ENCODE results near the gene TH.

DNA sequence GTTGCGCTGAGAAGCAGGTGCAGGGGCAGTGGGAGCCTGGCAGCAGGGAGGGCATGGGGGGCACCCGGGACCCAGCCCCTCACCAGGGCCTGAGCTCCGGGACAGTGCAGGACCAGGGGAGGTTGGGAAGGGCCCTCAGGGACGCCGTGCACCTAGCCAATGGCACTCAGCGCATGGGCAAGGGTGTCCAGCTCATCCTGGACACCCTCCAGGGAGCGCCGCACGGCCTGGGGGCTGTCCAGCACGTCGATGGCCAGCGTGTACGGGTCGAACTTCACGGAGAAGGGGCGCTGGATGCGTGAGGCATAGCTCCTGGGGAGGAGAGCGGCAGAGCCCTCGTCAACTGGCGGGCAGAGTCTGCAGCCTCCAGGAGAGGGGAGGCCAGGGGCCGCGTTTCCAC is 7.5 kb downstream of the TH start:
- TF ChIP-seq, protein P1, sequence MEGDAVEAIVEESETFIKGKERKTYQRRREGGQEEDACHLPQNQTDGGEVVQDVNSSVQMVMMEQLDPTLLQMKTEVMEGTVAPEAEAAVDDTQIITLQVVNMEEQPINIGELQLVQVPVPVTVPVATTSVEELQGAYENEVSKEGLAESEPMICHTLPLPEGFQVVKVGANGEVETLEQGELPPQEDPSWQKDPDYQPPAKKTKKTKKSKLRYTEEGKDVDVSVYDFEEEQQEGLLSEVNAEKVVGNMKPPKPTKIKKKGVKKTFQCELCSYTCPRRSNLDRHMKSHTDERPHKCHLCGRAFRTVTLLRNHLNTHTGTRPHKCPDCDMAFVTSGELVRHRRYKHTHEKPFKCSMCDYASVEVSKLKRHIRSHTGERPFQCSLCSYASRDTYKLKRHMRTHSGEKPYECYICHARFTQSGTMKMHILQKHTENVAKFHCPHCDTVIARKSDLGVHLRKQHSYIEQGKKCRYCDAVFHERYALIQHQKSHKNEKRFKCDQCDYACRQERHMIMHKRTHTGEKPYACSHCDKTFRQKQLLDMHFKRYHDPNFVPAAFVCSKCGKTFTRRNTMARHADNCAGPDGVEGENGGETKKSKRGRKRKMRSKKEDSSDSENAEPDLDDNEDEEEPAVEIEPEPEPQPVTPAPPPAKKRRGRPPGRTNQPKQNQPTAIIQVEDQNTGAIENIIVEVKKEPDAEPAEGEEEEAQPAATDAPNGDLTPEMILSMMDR (conservative IDR thresholded peaks at IDR 0.05; ENCODE audit: low read depth, low read length) = no peak
- no peak for TF ChIP-seq CHD1 (IDR thresholded peaks at IDR 0.05; ENCODE audit: low read depth, low read length)
- TF ChIP-seq RCOR1 (IDR thresholded peaks at IDR 0.05; ENCODE audit: insufficient replicate concordance, low read length) = no peak
- TF ChIP-seq MAZ (IDR thresholded peaks at IDR 0.05; ENCODE audit: borderline replicate concordance, low read depth, low read length) = no peak
- TF ChIP-seq POLR2A (IDR thresholded peaks at IDR 0.05; ENCODE audit: low read depth, low read length) = no peak
- TF ChIP-seq, protein P2, sequence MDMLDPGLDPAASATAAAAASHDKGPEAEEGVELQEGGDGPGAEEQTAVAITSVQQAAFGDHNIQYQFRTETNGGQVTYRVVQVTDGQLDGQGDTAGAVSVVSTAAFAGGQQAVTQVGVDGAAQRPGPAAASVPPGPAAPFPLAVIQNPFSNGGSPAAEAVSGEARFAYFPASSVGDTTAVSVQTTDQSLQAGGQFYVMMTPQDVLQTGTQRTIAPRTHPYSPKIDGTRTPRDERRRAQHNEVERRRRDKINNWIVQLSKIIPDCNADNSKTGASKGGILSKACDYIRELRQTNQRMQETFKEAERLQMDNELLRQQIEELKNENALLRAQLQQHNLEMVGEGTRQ (IDR thresholded peaks at IDR 0.05; ENCODE audit: low read depth, low read length) = no peak
- TF ChIP-seq, protein P3, sequence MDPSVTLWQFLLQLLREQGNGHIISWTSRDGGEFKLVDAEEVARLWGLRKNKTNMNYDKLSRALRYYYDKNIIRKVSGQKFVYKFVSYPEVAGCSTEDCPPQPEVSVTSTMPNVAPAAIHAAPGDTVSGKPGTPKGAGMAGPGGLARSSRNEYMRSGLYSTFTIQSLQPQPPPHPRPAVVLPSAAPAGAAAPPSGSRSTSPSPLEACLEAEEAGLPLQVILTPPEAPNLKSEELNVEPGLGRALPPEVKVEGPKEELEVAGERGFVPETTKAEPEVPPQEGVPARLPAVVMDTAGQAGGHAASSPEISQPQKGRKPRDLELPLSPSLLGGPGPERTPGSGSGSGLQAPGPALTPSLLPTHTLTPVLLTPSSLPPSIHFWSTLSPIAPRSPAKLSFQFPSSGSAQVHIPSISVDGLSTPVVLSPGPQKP (IDR thresholded peaks at IDR 0.05; ENCODE audit: borderline replicate concordance, low read depth, low read length) = no peak
- no peak for TF ChIP-seq SMC3 (IDR thresholded peaks at IDR 0.05; ENCODE audit: low read depth, low read length)
- TF ChIP-seq BHLHE40 (IDR thresholded peaks at IDR 0.05; ENCODE audit: low read depth, low read length) = no peak
- no peak for TF ChIP-seq MAFK (IDR thresholded peaks at IDR 0.05; ENCODE audit: low read depth, low read length)
- TF ChIP-seq MXI1 (IDR thresholded peaks at IDR 0.05; ENCODE audit: borderline replicate concordance, low read depth, low read length) = no peak
- no peak for TF ChIP-seq RFX5 (IDR thresholded peaks at IDR 0.05; ENCODE audit: low read depth, low read length)
